Mucosa of gallbladder (tissue), 1 donor: ENCODE data around the gene RPP25. TPM values are rescaled to one million over a fixed set of nuclear protein-coding genes. Genes with fewer than 3 reads are reported as not detected.
"Not testable (repeated sequence)": the region's sequence is repeated elsewhere in the genome, so short reads cannot be mapped to it uniquely, and the experiment has no call there.

Experiments
- DNase-seq: peaks from one replicate; pipeline ENCODE4 v3.0.0-alpha.2; 2020; ENCODE audit warnings: low spot score
- total RNA-seq: library from RNA; stranded (reverse); gene quantifications from one replicate; pipeline ENCODE4 v1.2.1, GENCODE V29; 2021
- donor health status: DM: no; HTN: no; CAD: no.

RPP25 gene
- total RNA-seq, 1 donor from 2014 or later: 24.1 TPM

DNA sequence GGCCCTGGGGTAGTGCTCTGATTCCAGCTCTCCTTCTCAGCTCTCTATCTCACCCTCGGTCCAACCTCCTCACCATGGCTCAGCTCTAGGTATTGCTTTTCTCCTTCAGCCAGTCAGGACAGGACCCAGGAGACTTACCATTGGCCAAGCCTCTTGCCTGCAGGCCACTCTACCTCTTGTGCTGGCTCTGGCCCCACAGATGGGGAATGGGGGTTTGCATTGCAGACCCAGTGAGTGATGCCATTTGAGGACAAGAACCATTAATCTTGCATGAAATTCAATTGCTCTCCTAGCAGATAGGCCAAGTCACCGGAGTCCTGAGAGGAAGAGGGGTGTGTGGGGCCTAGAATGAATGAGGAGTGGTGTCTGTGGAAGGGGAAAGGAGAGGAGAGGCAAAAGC is 6.1 kb upstream of the RPP25 start:
- DNase-seq: no peak

DNA sequence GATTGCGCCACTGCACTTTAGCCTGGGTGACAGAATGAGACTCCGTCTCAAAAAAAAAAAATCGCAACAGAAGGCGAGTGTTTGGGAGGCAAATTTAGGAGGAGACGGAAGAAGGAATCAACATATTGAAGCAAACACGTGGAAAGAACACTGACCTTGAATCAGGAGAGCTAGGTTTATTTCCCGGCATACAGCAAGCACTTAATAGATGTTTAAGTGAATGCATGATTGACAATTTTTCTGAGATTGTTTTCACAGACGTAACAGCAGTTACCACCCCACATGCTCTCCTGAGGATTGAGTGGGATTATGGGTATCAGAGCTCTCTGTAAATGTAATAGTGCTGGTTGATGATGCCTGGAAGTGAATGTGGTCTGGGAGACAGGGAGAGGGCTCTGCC is 5.6 kb upstream of the RPP25 start:
- DNase-seq: no peak

DNA sequence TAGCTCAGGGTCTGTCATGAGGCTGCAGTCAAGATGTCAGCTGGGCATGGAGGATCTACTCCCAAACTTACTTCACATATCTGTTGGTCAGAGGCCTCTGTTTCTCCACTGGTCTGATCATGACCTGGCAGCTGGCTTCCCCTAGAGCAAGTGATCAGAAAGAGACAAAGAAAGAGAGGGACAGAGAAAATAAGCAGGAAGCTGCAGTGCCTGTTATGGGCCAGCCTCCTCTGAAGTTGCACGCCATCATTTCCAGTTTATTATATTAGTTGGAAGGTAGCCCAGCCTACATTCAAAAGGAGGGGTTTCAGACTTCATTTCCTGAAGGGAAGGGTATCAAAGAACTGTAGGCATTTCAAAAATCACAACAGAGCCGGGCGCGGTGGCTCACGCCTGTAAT is 5.0 kb upstream of the RPP25 start:
- no peak for DNase-seq

DNA sequence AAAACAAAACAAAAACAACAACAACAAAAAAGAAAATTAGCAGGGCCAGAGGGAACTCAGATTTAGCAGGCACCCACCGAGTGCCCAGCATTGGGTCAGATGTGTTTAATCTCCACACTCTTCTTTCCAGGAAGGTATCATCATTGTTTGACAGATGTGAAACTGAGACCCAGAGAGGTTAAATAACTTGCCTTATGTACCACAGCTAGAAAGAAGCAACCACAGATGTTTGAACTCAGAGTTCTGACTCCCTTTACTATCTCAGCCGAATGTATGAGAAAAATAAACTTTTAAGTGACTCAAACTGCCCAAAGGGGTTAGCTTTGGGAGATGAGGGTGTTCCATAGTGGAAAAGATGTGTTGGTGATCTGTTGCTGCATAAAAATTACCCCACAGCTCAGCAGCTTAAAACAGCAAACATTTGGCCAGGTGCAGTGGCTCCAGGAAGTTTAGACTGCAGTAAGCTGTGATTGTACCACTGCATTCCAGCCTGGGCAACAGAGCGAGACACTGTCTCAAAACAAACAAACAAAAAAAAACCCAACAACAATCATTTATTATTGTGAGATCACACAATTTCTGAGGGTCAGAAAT is 4.5 kb upstream of the RPP25 start:
- DNase-seq: no peak

DNA sequence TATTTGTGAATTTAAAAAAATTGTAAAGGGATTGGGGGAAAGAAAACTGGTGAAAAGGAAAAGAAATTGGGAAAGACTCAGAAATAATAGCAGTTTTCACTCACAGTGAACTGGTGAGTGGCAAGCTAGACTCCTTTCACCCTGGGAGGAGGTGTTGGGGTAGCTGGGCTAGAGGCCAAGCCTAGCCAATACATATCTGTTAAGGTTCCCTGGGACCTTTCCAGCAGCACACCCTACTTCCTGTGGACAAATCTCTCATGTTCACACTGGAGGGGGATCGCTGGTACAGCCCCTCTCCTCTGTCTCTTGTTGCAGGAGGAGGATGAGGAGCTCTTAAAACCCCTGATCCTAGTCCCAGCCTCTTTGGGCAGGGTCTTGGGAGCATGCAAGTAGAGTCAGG is 3.7 kb upstream of the RPP25 start:
- DNase-seq: no peak

DNA sequence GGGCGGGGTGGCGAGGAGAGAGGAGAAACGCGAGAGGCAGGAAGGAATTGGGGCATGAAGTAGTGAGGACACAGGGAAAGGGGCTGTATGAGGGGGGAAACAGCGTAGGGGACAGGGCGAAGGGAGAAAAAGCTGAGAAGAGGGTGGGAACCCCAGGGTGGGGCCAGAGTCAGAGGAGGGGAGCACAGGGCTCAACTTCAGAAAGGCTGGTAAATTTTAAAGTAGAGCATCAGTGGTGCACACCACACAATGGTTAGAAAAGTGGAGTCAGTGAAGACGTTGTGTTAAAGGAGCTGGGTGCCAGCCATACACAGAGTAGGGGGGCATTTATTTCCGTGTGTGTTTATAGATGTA is 3.0 kb upstream of the RPP25 start:
- DNase-seq: no peak

DNA sequence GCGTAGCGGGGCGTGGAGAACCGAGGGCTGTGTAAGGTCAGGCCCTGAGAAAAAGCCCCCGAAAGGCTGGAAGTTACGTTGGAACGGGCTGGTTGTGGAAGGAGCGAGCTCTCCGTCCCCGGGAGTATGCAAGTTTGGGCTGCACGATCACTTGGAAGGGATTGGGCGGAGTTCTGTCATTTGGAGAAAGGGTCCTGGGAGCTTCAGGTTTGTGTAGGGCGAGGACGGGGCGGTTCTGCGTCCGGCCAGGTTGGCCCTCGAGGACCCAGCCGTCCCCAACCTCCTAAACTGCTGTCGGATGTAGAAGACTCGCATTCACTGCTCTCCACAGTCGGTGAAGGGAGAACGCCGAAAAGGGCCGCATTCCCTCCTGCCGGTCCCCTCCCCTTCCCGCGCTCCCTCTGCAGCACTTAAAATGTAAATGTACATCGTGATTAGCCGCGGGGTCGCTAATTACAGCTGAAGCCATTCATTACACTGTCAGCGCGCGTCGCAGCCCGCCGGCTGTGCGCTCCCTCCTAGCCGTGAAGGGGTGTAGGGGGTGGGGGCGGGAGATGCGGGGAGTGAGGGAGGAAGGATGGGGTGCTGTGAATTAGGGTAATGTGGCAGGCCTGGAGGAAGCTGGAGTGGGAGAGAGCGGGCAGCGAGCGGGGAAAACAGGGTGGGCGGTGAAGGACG is 2.5 kb upstream of the RPP25 start:
- no peak for DNase-seq

DNA sequence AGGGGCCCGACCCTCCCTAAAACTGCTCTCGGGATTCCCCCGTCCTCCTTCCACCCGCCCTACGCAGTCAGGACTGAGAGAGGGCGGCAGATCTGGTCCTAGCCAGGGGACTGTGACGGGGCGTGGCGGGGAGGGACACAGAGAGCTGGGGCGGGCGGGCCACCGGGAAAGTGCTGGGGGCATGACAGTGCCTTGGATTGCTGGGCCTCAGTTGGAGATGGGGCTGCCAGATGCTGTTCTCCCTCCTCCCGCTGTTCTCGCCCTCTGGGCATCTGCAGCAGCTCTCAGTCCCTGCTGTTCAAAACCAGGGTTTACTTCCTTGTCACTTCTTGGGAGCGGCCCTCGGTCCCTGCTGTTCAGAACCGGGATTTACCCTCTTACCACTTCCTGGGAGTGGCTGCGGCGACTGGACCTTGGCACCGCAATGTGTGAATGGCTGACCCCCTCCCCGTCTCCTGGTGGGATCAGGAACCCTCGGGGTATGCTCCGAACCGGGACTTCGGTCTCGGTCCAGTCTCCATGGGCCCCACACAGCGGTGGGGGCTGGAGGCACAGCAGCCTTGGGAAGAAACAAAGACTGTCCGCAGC is 1.8 kb upstream of the RPP25 start:
- peak; percentile 59 for DNase-seq

DNA sequence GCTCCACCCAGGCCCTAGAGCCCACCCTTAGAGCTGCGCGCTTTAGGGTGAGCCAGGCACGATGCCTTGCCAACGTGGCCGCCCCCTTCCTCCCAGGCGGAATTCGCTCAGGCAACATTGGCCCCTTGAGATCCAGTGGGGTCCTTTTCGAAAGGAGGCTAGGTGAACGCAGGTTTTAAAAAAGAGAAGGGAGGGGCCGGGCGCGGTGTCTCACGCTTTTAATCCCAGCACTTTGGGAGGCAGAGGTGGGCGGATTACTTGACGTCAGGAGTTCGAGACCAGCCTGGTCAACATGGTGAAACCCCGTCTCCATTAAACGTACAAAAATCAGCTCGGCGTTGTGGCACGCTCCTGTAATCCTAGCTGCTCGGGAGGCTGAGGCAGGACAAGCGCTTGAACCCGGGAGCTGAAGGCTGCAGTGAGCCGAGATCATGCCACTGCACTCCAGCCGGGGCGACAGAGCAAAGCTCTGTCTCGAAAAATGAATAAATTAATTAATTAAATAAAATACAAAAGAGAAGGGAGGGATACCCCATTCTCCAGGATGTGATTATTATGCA is 984 bp upstream of the RPP25 start:
- no peak for DNase-seq

DNA sequence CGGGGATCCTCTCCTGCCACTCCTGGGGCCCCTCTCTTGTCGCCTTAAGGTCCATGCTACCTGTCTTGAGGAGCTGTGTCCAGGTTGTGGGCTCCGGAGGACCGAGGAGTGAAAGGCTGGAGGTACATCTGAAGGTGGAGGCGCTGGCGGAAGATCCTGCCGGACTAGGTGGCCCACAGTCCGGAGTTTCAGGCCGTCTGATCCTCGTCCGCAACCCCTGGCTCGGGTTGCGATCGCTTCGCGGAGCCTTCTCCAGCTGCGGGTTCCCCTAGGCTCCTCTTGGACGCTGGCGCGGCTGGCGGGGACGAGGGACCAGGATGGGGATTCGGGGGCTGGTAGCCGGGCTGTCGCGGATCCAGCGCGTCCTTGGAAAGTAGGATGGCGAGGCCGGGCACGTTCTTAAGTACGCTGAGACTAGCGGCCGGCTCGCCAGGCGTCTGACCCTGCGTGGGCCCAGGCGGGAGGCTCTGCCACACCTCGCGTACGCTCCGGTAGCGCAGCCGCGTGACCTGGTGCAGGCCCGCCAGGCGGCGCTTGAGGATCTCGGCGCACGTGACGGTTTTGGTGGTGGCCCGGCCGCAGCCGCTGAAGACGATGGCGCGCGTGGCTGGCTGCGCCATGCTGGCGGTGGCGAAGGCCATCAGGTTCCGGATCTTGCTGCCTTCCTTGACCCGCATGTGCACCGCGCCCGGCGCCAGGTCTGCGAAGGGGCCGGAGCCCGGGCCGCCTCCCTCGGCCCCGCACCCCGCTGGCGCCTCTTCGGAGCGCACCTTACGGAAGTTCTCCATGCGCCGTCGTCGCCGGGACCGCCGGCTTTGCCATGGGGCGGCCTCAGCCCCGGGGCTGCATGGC is 550 bp downstream of the RPP25 start:
- DNase-seq: peak; percentile 86

DNA sequence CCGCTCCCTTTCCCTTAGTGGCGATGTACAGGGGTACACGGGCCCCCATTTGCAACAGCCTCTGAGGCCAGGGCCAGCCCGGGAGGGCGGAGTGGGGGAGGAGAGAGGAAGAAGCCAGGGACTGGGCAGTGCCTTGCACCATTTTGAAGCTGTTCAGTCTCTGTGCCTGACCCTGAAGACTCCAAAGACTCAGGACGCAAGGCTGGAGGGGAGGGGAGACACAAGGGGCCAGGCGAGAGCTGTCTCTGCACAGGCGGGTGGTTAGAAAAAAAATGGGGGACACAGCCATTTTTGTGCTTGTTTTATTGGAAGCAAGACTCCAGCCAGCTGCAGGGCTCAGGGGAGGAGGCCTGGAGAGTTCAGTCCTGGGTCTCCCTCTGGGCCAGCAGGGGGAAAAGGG is 1.6 kb downstream of the RPP25 start:
- no peak for DNase-seq

DNA sequence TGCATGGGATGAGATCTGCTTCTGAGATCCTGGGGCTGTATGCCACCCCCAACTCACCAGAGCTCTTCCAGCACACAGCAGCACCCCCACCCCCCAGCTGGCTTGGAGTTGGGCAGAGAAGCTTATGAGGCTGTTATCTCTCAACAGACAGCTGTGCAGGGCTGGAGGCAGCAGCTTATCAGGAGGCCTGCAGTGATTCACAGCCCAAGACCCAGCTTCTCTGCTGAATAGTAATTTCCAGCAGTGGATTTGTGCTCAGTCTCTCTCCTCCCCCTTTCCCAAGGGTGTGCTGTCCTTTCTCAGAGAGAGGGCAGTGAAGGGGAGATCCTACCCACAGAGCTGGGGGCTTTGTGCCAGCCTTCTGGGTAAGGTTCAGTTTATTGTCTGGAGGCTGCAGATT is 2.1 kb downstream of the RPP25 start:
- no peak for DNase-seq

DNA sequence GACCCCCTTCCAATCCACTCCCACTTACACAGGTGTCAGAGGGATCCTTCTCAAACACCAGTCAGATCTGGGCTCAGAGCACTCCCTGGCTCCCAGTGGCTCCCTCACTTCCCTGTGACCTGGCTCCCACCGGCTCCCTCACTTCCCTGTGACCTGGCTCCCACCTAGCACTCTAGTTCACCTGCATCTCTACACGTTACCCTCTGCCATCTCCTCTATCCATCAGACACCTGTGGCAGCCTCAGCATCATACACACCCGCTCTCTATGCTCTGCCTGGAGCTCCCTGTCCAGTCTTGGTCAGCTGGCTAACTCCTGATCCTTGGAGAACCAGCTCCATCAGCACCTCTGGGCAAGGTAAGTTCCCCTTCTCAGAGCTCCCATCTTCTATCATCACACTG is 5.6 kb downstream of the RPP25 start:
- no peak for DNase-seq

DNA sequence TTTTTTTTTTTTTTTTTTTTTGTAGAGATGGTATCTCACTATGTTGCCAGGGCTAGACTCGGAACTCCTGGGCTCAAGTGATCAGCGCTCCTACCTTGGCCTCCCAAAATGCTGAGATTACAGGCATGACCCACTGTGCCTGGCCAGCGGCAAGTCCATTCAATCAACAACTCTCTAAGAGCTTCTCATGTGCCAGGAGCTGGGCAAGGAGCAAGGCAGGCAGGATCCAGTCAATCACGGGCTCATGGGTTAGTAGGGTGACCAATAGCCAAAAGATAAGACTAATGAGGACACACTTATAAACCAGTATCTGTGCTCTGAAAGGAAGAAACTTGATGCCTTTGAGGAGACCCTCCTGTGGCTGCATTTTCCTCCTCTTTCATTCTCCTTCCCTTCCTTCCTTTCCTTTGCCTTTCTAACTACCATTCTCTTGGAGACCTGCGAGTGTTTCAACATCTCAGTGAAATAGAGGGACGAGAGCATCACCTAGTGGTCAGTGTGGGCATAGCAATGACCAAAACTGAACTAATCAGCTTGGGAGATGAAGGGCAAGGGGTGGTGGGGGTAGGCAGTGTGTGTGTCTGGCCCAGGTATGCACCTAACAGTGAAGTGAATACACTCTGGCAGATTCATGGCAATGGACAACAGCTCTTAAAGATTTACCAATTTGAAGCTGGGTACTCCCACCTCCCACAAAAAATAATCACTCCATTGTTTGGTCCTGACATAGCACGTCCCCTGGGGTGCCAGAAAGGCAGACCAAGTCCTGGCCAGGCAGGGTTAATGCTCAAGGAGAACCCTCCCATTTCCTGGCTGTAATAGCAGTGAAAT is 6.3 kb downstream of the RPP25 start:
- DNase-seq: peak; percentile 80

DNA sequence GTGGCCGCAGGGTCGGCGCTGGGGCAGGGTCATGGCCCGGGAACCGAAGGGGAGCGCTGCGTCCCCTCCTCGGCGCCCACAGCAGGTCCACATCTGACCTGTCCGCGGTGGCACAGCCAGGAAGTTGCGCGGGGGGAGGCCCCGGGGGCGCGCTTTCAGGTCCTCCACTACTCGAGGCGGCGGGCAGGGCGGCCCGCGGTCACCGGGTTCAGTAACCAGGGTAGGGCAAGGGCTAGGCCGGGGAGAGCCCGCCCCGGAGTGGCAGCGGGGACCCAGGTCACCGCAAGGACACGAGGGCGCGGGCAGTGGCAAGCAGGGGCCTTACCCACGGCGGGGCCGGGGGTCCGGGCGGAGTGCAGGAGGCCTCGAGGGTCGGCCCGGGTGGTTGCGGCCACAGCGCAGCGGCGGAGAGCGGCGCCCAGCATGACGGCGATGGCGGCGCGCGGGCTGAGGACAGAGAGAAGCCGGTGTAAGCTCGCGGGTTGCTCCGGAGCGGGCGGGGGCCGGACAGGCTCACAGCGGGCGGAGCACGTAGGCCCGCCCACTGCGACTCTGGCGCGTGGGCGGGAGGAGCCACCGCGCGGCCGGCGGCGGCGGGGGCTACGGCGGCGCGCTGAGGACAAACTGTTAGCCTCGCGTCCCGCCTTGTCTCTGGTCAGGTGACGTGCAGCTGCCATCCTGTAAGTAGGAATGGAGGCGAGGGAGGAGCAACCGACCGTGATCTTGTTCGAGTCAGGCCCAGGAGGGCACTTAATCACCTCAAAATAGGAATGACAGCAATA is 18.8 kb downstream of the RPP25 start, which contains the start of gene COX5A:
Gene COX5A (minus strand): TSS at position 484 of the 782 bp plus-strand sequence. CDS start 59 bp downstream, at position 425.
- peak; percentile 96 for DNase-seq

DNA sequence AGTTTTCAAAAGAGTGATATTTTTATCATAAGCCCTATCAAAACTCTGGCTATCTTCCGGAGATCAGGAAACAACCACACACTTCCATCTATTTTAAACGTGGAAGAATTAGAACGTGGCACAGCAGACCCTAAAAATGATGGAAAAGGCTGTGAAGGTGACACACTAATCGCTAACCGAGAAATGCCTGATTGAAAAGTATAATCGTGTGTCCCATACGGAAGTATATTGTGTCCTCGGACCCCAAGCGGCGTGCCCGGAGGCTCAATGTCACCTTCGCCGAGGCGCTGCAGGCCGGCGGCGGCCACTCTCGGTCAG is 19.3 kb downstream of the RPP25 start:
- no peak for DNase-seq

DNA sequence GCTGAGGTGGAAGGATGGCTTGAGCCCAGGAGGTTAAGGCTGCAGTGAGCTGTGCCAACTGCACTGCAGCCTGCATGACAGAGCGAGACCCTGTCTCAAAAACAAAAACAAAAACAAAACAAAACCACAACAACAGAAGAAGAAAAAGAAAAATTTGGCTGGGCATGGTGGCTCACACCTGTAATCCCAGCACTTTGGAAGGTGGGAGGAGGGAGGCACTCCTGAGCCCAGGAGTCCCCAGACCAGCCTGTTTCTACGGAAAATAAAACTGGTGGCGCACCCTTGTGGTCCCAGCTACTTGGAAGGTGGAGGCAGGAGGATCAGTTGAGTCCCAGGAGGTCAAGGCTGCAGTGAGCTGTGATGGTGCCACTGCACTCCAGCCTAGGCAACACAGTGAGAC is 21.4 kb downstream of the RPP25 start:
- DNase-seq: not testable (repeated sequence)

DNA sequence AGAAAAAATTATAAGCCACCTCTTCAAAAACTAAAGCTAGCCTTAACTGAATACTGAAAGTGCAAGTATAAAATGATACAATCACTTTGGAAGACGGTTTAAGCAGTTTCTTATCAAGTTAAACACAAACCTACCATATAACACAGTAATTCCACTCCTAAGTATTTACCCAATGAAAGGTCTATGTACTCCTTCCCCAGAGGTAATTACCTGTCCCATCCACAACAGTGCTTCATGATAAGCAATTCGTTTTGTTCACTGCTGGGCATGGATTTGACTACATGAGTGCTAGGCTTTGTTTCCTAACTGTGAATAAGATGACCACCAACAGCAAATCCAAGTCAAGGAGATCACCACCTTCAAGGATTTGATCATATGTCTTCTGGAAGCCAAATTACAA is 23.0 kb downstream of the RPP25 start:
- no peak for DNase-seq

DNA sequence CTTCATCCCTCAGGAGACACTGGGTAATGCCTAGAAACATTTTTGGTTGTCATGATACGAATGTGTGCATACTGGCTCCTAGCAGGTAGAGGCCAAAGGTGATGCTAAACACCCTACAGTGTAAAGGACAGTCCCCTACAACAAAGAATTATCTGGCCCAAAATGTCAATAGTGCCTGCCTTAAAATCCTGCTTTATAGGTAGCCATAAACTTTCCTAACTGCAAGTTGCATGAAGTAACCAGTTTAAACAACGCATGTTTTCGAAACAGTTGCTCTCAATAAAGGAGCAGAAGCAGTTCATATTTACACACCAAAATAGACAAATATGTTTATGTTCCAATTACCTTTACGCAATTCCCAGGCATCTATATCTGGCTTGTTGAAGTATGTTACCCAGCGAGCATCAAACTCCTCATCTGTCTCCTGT is 27.8 kb downstream of the RPP25 start:
- DNase-seq: no peak

DNA sequence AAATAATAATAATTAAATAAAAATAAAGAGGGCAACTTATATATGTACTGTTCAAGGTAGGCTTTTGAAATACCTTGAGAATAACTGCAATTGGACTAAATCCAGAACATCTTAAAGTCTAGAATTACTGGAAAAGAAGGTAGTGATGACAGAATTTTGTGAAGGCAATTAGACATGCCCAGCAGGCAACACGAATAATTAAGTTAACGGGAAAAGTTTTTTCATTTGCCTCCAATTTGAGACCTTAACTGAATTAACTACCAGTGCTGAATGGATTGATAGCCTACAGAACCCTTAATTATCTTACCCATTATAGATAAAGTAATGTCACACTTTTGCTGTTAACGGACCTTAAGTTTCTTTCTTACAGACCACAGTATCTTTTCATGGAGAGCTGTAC is 32.0 kb downstream of the RPP25 start:
- DNase-seq: no peak

DNA sequence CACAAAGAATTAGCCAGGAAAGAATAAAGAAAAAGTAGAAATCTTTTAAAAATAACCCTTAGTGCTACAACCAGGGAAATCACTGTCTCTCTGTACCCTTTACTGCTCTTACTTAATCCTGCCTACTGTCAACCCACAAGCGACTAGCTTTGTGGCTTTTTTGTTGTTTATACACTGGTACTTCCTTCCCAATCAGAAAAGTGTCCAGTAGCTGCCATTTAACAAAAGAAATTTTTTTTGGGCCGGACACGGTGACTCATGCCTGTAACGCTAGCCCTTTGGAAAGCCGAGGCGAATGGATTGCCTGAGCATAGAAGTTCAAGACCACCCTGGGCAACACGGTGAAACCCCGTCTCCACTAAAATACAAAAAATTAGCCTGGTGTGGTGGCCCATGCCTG is 36.1 kb downstream of the RPP25 start:
- DNase-seq: no peak
